Measurements from ENCODE around the gene TCTA.

- TF ChIP-seq, protein P1, sequence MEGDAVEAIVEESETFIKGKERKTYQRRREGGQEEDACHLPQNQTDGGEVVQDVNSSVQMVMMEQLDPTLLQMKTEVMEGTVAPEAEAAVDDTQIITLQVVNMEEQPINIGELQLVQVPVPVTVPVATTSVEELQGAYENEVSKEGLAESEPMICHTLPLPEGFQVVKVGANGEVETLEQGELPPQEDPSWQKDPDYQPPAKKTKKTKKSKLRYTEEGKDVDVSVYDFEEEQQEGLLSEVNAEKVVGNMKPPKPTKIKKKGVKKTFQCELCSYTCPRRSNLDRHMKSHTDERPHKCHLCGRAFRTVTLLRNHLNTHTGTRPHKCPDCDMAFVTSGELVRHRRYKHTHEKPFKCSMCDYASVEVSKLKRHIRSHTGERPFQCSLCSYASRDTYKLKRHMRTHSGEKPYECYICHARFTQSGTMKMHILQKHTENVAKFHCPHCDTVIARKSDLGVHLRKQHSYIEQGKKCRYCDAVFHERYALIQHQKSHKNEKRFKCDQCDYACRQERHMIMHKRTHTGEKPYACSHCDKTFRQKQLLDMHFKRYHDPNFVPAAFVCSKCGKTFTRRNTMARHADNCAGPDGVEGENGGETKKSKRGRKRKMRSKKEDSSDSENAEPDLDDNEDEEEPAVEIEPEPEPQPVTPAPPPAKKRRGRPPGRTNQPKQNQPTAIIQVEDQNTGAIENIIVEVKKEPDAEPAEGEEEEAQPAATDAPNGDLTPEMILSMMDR (conservative IDR thresholded peaks at IDR 0.05; ENCODE audit: low read depth, low read length): no peak
- no peak for TF ChIP-seq EZH2 (IDR thresholded peaks at IDR 0.05; ENCODE audit: borderline replicate concordance, low read depth, low read length, poor library complexity, severe bottlenecking)
These were observed 41.5 kb upstream of the TCTA start for GRCh38 chr3:49370585-49371290.
